ENCODE data around the gene CSNK1G1.
"Not testable (repeated sequence)": the region's sequence is repeated elsewhere in the genome, so short reads cannot be mapped to it uniquely, and the experiment has no call there.

The CSNK1G1 gene

GRCh38 chr15:64237677-64238076, 118.3 kb downstream of the CSNK1G1 start:
- no peak for DNase-seq (ENCODE audit: low spot score)

GRCh38 chr15:64236156-64236894, 119.6 kb downstream of the CSNK1G1 start:
- DNase-seq (ENCODE audit: low spot score) = no peak

GRCh38 chr15:64235552-64235951, 120.4 kb downstream of the CSNK1G1 start:
- no peak for DNase-seq (ENCODE audit: low spot score)

GRCh38 chr15:64233299-64233698, 122.7 kb downstream of the CSNK1G1 start:
- no peak for DNase-seq (ENCODE audit: low spot score)

- peak; percentile 91 for DNase-seq (ENCODE audit: low spot score)
These were observed 123.6 kb downstream of the CSNK1G1 start for GRCh38 chr15:64232400-64232799.

- no peak for DNase-seq (ENCODE audit: low spot score)
These were observed 126.7 kb downstream of the CSNK1G1 start for GRCh38 chr15:64229129-64229724.

GRCh38 chr15:64225804-64226203, 130.2 kb downstream of the CSNK1G1 start:
- no peak for DNase-seq (ENCODE audit: low spot score)

GRCh38 chr15:64224511-64224910, 131.5 kb downstream of the CSNK1G1 start:
- no peak for DNase-seq (ENCODE audit: low spot score)

- no peak for DNase-seq (ENCODE audit: low spot score)
These were observed 132.1 kb downstream of the CSNK1G1 start for GRCh38 chr15:64223882-64224281.

GRCh38 chr15:64222573-64223366, 133.2 kb downstream of the CSNK1G1 start:
- DNase-seq (ENCODE audit: low spot score) = peak; percentile 25

- not testable (repeated sequence) for DNase-seq (ENCODE audit: low spot score)
These were observed 134.1 kb downstream of the CSNK1G1 start for GRCh38 chr15:64221911-64222310.

- not testable (repeated sequence) for DNase-seq (ENCODE audit: low spot score)
These were observed 138.6 kb downstream of the CSNK1G1 start for GRCh38 chr15:64217429-64217750.

GRCh38 chr15:64216730-64217428, 139.1 kb downstream of the CSNK1G1 start:
- no peak for DNase-seq (ENCODE audit: low spot score)

GRCh38 chr15:64216196-64216595, 139.8 kb downstream of the CSNK1G1 start:
- no peak for DNase-seq (ENCODE audit: low spot score)

GRCh38 chr15:64213646-64214045, 142.3 kb downstream of the CSNK1G1 start:
- DNase-seq (ENCODE audit: low spot score) = no peak

- DNase-seq (ENCODE audit: low spot score) = no peak
These were observed 144.3 kb downstream of the CSNK1G1 start for GRCh38 chr15:64211696-64212095.

- DNase-seq (ENCODE audit: low spot score) = no peak
These were observed 145.6 kb downstream of the CSNK1G1 start for GRCh38 chr15:64210371-64210770.

GRCh38 chr15:64209680-64210334, 146.2 kb downstream of the CSNK1G1 start:
- peak; percentile 45 for DNase-seq (ENCODE audit: low spot score)

- DNase-seq (ENCODE audit: low spot score) = no peak
These were observed 150.8 kb downstream of the CSNK1G1 start for GRCh38 chr15:64205202-64205601.

- no peak for DNase-seq (ENCODE audit: low spot score)
These were observed 158.5 kb downstream of the CSNK1G1 start for GRCh38 chr15:64197425-64197824.

GRCh38 chr15:64193971-64194370, 162.0 kb downstream of the CSNK1G1 start:
- no peak for DNase-seq (ENCODE audit: low spot score)
